IMR-90 (cell line): ENCODE data around the gene ARPC2. TPM values are rescaled to one million over a fixed set of nuclear protein-coding genes. Genes with fewer than 3 reads are reported as not detected.

Experiments used
- ATAC-seq: fragments of 200-7000 bp; cut with Tn5 transposase; 2 replicates; pipeline ENCODE4 v1.9.1; 2020; ENCODE audit warnings: low read depth, mild to moderate bottlenecking, moderate library complexity
- BruUV-seq: library from RNA; stranded (reverse); fragments of 400-500 nt; replicated peaks from 2 replicates; lab custom pipeline; 2021; lab: Mats Ljungman, UMichigan
- CTCF ChIA-PET: fragments of 300-600 bp; formaldehyde crosslinking; extraction: SDS; loops from one replicate; lab custom pipeline; 2021; ENCODE audit warnings: antibody characterized with exemption; lab: Yijun Ruan, JAX
- POLR2A ChIA-PET: fragments of 300-600 bp; sonication (Branson Sonifier 250); formaldehyde crosslinking; loops from one replicate; lab custom pipeline; 2022; ENCODE audit warnings: antibody characterized with exemption; ENCODE audit not compliant: unreplicated experiment; lab: Charles Lee
- DNase-seq: peaks from one replicate; pipeline ENCODE4 v3.0.0; 2013
- H2AFZ ChIP-seq: replicated peaks from 2 replicates; pipeline ENCODE3; 2013; ENCODE audit warnings: low read length, mild to moderate bottlenecking; ENCODE audit not compliant: poor library complexity
- H2AK5ac ChIP-seq: 2 replicates; pipeline ENCODE4 v1.6.1; 2013; ENCODE audit warnings: low read depth, low read length, inconsistent platforms
- H2AK9ac ChIP-seq: replicated peaks from 2 replicates; pipeline ENCODE3; 2013; ENCODE audit warnings: mild to moderate bottlenecking, low read depth, low read length, moderate library complexity; ENCODE audit not compliant: poor library complexity
- H2BK120ac ChIP-seq: 2 replicates; pipeline ENCODE4 v1.6.1; 2013; ENCODE audit warnings: low read depth, low read length, inconsistent platforms
- H2BK15ac ChIP-seq: 3 replicates; pipeline ENCODE4 v1.6.1; 2013; ENCODE audit warnings: low read depth, low read length, inconsistent platforms
- H2BK20ac ChIP-seq: 2 replicates; pipeline ENCODE4 v1.6.1; 2013; ENCODE audit warnings: low read depth, mild to moderate bottlenecking, inconsistent platforms, low read length, moderate library complexity
- H2BK5ac ChIP-seq: 2 replicates; pipeline ENCODE4 v1.6.1; 2013; ENCODE audit warnings: mild to moderate bottlenecking, low read depth, low read length, inconsistent platforms; ENCODE audit not compliant: poor library complexity, severe bottlenecking
- H3K14ac ChIP-seq: replicated peaks from 2 replicates; pipeline ENCODE4 v1.6.1; 2013; ENCODE audit warnings: low read depth, low read length, inconsistent platforms
- H3K18ac ChIP-seq: 2 replicates; pipeline ENCODE4 v1.6.1; 2013; ENCODE audit warnings: low read depth, low read length, control low read depth
- H3K23ac ChIP-seq: 2 replicates; pipeline ENCODE4 v1.6.1; 2013; ENCODE audit warnings: low read depth, low read length, inconsistent platforms
- H3K27ac ChIP-seq: 2 replicates; pipeline ENCODE4 v1.5.1; 2013; ENCODE audit warnings: mild to moderate bottlenecking, control low read depth, low read length; ENCODE audit not compliant: insufficient read depth
- H3K27me3 ChIP-seq: 2 replicates; pipeline ENCODE4 v1.6.1; 2013; ENCODE audit warnings: low read length; ENCODE audit not compliant: control insufficient read depth, insufficient read depth
- H3K36me3 ChIP-seq: 2 replicates; pipeline ENCODE4 v1.6.1; 2013; ENCODE audit warnings: low read length, mixed read lengths; ENCODE audit not compliant: control insufficient read depth, insufficient read depth
- H3K4ac ChIP-seq: 2 replicates; pipeline ENCODE4 v1.6.1; 2013; ENCODE audit warnings: low read depth, low read length, inconsistent platforms
- H3K4me1 ChIP-seq: 2 replicates; pipeline ENCODE4 v1.6.1; 2013; ENCODE audit warnings: low read length, mixed read lengths; ENCODE audit not compliant: control insufficient read depth, insufficient read depth
- H3K4me2 ChIP-seq: 2 replicates; pipeline ENCODE4 v1.6.1; 2013; ENCODE audit warnings: low read depth, mild to moderate bottlenecking, control low read depth, low read length, moderate library complexity
- H3K4me3 ChIP-seq: 2 replicates; pipeline ENCODE4 v1.5.1; 2013; ENCODE audit warnings: low read depth, mild to moderate bottlenecking, control low read depth, low read length, moderate library complexity; ENCODE audit not compliant: insufficient read depth
- H3K56ac ChIP-seq: 2 replicates; pipeline ENCODE4 v1.6.1; 2013; ENCODE audit warnings: low read length, inconsistent platforms; ENCODE audit not compliant: insufficient read depth; ENCODE audit errors: extremely low read depth
- H3K79me1 ChIP-seq, 2 experiments: 2 replicates each; pipeline ENCODE4 v1.6.1; 2013; ENCODE audit warnings: low read length in 2 of 2, inconsistent platforms in 1 of 2, low read depth in 1 of 2
- H3K9ac ChIP-seq: 2 replicates; pipeline ENCODE4 v1.6.1; 2013; ENCODE audit warnings: low read depth, low read length, control low read depth
- H3K9me1 ChIP-seq: 2 replicates; pipeline ENCODE4 v1.6.1; 2013; ENCODE audit warnings: low read length, inconsistent platforms; ENCODE audit not compliant: insufficient read depth
- H3K9me3 ChIP-seq: 2 replicates; pipeline ENCODE4 v1.6.1; 2013; ENCODE audit warnings: low read length; ENCODE audit not compliant: control insufficient read depth, insufficient read depth
- H4K20me1 ChIP-seq: 2 replicates; pipeline ENCODE4 v1.6.1; 2013; ENCODE audit warnings: low read length, inconsistent platforms; ENCODE audit not compliant: insufficient read depth
- H4K5ac ChIP-seq: 2 replicates; pipeline ENCODE4 v1.6.1; 2013; ENCODE audit warnings: mild to moderate bottlenecking, low read depth, low read length, control low read depth
- H4K8ac ChIP-seq, 2 experiments: 2 replicates each; pipeline ENCODE4 v1.6.1; 2013; ENCODE audit warnings: low read depth in 2 of 2, low read length in 2 of 2, control low read depth in 1 of 2, inconsistent platforms in 1 of 2
- H4K91ac ChIP-seq: 2 replicates; pipeline ENCODE4 v1.6.1; 2013; ENCODE audit warnings: low read depth, low read length, inconsistent platforms; ENCODE audit not compliant: insufficient read depth
- BHLHE40 ChIP-seq: fragments of 150-350 bp; IDR thresholded peaks from 2 replicates; pipeline ENCODE4 v1.6.1; 2016; ENCODE audit warnings: mild to moderate bottlenecking, low read depth, low read length
- CEBPB ChIP-seq: IDR thresholded peaks from 2 replicates; pipeline ENCODE4 v1.6.1; 2012; ENCODE audit warnings: low read depth, low read length, improper control_type of control experiment
- ELK1 ChIP-seq: fragments of 150-350 bp; IDR thresholded peaks from 2 replicates; pipeline ENCODE4 v1.6.1; 2016; ENCODE audit warnings: low read depth, mild to moderate bottlenecking, low read length, moderate library complexity, borderline replicate concordance
- FOS ChIP-seq: fragments of 150-350 bp; IDR thresholded peaks from 2 replicates; pipeline ENCODE4 v1.6.1; 2016; ENCODE audit warnings: low read depth, low read length
- MAFK ChIP-seq: IDR thresholded peaks from 2 replicates; pipeline ENCODE4 v1.6.1; 2012; ENCODE audit warnings: low read depth, low read length, improper control_type of control experiment
- MAZ ChIP-seq: IDR thresholded peaks from 2 replicates; pipeline ENCODE4 v1.6.1; 2012; ENCODE audit warnings: low read depth, mild to moderate bottlenecking, low read length, improper control_type of control experiment, moderate library complexity, borderline replicate concordance
- MXI1 ChIP-seq: IDR thresholded peaks from 2 replicates; pipeline ENCODE4 v1.6.1; 2012; ENCODE audit warnings: low read depth, mild to moderate bottlenecking, low read length, moderate library complexity, borderline replicate concordance
- NFE2L2 ChIP-seq: fragments of 150-350 bp; IDR thresholded peaks from 2 replicates; pipeline ENCODE4 v1.6.1; 2016; ENCODE audit warnings: low read depth, mild to moderate bottlenecking, low read length
- POLR2A ChIP-seq: IDR thresholded peaks from 2 replicates; pipeline ENCODE4 v1.6.1; 2012; ENCODE audit warnings: mild to moderate bottlenecking, low read depth, low read length
- RAD21 ChIP-seq: IDR thresholded peaks from 2 replicates; pipeline ENCODE4 v1.6.1; 2012; ENCODE audit warnings: low read length, improper control_type of control experiment
- RCOR1 ChIP-seq: IDR thresholded peaks from 2 replicates; pipeline ENCODE4 v1.6.1; 2012; ENCODE audit warnings: mild to moderate bottlenecking, low read length, improper control_type of control experiment; ENCODE audit not compliant: insufficient replicate concordance
- SMC3 ChIP-seq: fragments of 150-350 bp; IDR thresholded peaks from 2 replicates; pipeline ENCODE4 v1.6.1; 2016; ENCODE audit warnings: low read depth, mild to moderate bottlenecking, antibody characterized with exemption, low read length, moderate library complexity
- WGBS, 2 experiments: methylation state at CpG; one replicate each; pipeline versions ENCODE4 v1.1.5 to v1.1.7; 2013; ENCODE audit warnings: missing lambda C conversion rate in 2 of 2; ENCODE audit not compliant: insufficient read length in 1 of 2; ENCODE audit errors: extremely low coverage in 2 of 2; 5-methylcytosine and 5-hydroxymethylcytosine counted together
- dilution Hi-C: fragments of 300-500 bp; cut with HindIII; formaldehyde crosslinking; loops from one replicate; pipeline ENCODE4 v1.14.3; 2018; ENCODE audit warnings: low sequenced_read_pairs; ENCODE audit not compliant: unreplicated experiment
- in situ Hi-C: fragments of 300-500 bp; cut with MboI; formaldehyde crosslinking; loops from 3 replicates; pipeline ENCODE4 v1.14.3; 2019; ENCODE audit warnings: low sequenced_read_pairs, inconsistent platforms, mixed read lengths
- intact Hi-C: fragments of 100-400 bp; cut with micrococcal nuclease; formaldehyde crosslinking; loops from 2 replicates; pipeline ENCODE4 v1.10.0; 2022
- polyA plus RNA-seq, 3 experiments: library from polyadenylated mRNA; depleted of rRNA; stranded (reverse); fragments of >200 nt; gene quantifications; 2 replicates each; pipeline ENCODE4 v1.2.3, GENCODE V29; 2012; ENCODE audit warnings: low replicate concordance in 1 of 3
- total RNA-seq: library from RNA; depleted of rRNA; stranded (reverse); fragments of >200 nt; gene quantifications from 2 replicates; pipeline ENCODE4 v1.2.3, GENCODE V29; 2012
- TF ChIP-seq, protein P1 (sequence below): fragments of 150-350 bp; IDR thresholded peaks from 2 replicates; pipeline ENCODE4 v1.6.1; 2017; ENCODE audit warnings: mild to moderate bottlenecking, antibody characterized with exemption, low read length, low read depth

The ARPC2 gene
- total and polyA plus RNA-seq, 2 of the 4 experiments (the other 2 are of a cell fraction), result 561 to 635 TPM

DNA sequence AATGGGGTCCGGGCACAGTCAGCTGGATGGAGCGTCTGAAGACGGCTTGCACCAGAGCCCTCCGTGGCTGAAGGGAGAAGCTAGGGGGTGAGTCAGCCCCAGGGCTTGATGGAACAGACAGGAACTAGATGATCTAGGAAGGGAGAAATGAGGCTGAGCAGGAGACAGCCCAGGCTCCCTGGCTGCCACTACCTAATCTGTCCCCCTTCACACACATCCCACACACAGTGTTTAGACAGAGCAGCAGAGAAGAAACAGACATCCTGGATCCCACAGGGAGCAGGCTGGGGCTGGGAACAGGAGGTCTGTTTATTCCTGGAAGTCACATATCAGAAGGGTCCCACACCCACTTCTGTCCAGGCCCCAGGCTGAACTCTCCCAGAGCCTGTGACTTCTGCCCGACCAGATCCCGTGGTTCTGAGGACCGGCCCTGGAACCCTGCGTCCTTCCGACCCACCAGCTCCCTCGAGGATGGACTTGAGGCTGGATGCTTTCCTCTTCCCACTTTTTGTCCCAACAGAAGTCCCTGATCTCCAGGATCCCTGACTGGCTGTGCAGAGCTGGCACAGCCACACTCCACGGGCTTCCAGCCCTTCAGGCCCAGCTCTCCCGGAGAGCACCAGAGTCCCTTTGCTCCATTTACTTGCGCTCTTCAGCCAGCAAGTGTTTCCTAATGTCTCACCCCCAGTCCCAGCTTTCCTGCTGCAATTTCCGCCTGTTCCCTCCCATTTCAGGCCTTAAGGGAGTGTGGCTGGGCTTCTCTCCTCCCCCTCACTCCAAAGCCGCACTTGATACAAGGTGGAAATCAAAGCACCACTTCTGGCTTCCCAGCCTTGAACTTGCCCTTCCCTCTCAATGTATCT lies 42.3 kb downstream of the ARPC2 start (continued):
- TF ChIP-seq MAZ (peak; percentile 31; the same call in 1 of the 2 replicates), MAFK (no peak), MXI1 (no peak)

GRCh38 chr2:218260166-218260565 lies 43.2 kb downstream of the ARPC2 start:
- Histone ChIP-seq H3K23ac (no peak overlapping the region), H3K18ac (no peak overlapping the region), H3K4ac (peak overlapping the region; percentile 17; the same call in 1 of the 2 replicates), H3K4me3 (no peak overlapping the region), H2BK120ac (no peak overlapping the region), H3K27me3 (no peaks in the 10 kb centered on the region), H2AK5ac (no peak overlapping the region), H3K9ac (no peak overlapping the region), H4K5ac (no peak overlapping the region), H4K8ac (no peak overlapping the region), H3K4me1 (peaks cover 12% of the 10 kb centered on the region), H2BK20ac (no peak overlapping the region), H3K9me3 (no peaks in the 10 kb centered on the region), H3K14ac (no peak overlapping the region), H2AFZ (no peak overlapping the region), H3K36me3 (peaks cover 25% of the 10 kb centered on the region), H2BK5ac (no peak overlapping the region), H3K9me1 (no peaks in the 10 kb centered on the region; the same call in 1 of the 2 replicates), H3K4me2 (no peak overlapping the region), H3K56ac (no peak overlapping the region), H2BK15ac (no peak overlapping the region), H3K27ac (no peak overlapping the region), H3K79me1 (peaks cover 0 to 3% of the 10 kb centered on the region in 2 experiments; a peak in 2 of 4 replicates), H4K91ac (no peak overlapping the region), H2AK9ac (peak overlapping the region; percentile 15), H4K20me1 (peaks cover 8% of the 10 kb centered on the region; the same call in 1 of the 2 replicates)
- ChIA-PET POLR2A (no interaction called here), CTCF (no interaction called here)
- 100% methylated on average over 1 of the region's 5 CpGs; no CpG with 5 or more reads in 1 of the 2 experiments for WGBS, 2 experiments
- DNase-seq, result no peak
- in situ Hi-C loops, result no loop called here
- ATAC-seq, result no peak
- no TSS peak for BruUV-seq
- dilution Hi-C loops, result no loop called here
- intact Hi-C loops, result no loop called here
- TF ChIP-seq ELK1 (no peak), RCOR1 (no peak), NFE2L2 (no peak), CEBPB (no peak), POLR2A (no peak), MAZ (no peak), RAD21 (no peak), BHLHE40 (no peak), SMC3 (no peak), FOS (no peak)
- TF ChIP-seq, protein P1, sequence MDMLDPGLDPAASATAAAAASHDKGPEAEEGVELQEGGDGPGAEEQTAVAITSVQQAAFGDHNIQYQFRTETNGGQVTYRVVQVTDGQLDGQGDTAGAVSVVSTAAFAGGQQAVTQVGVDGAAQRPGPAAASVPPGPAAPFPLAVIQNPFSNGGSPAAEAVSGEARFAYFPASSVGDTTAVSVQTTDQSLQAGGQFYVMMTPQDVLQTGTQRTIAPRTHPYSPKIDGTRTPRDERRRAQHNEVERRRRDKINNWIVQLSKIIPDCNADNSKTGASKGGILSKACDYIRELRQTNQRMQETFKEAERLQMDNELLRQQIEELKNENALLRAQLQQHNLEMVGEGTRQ, result no peak
